Prostate gland (tissue), 2 donors: Measurements from ENCODE around the gene PARPBP. TPM values are rescaled to one million over a fixed set of nuclear protein-coding genes. Genes with fewer than 3 reads are reported as not detected.

Experiments used
- DNase-seq: peaks from one replicate; pipeline ENCODE4 v3.0.0-alpha.2; 2019; ENCODE audit warnings: low spot score
- H3K27ac ChIP-seq, 2 donors: fragments of 200-600 bp; sonication (generic); 2 replicates each; pipeline ENCODE4 v1.5.1; 2017 to 2019
- H3K27me3 ChIP-seq: fragments of 200-600 bp; sonication (generic); replicated peaks from 2 replicates; pipeline ENCODE4 v1.5.1; 2019; ENCODE audit not compliant: insufficient read depth
- H3K36me3 ChIP-seq, 2 donors: fragments of 200-600 bp; sonication (generic); 1 replicate in 1 of 2; 2 replicates in 1 of 2; pipeline versions ENCODE4 v1.5.1 to v1.8.1; 2017 to 2019
- H3K4me1 ChIP-seq: fragments of 200-600 bp; sonication (generic); replicated peaks from 2 replicates; pipeline ENCODE4 v1.5.1; 2019
- H3K4me3 ChIP-seq, 2 donors: fragments of 200-600 bp; sonication (generic); 2 replicates each; pipeline ENCODE4 v1.5.1; 2017 to 2019
- H3K9me3 ChIP-seq: fragments of 200-600 bp; sonication (generic); 2 replicates; pipeline ENCODE4 v1.5.1; 2017
- POLR2A ChIP-seq: fragments of 450-650 bp; IDR thresholded peaks from one replicate; pipeline ENCODE4 v1.6.1; 2016; ENCODE audit warnings: antibody characterized with exemption, mild to moderate bottlenecking
- POLR2AphosphoS5 ChIP-seq: sonication (generic); formaldehyde crosslinking; IDR thresholded peaks from one replicate; pipeline ENCODE4 v1.6.1; 2017; ENCODE audit warnings: antibody characterized with exemption
- WGBS: methylation state at CpG from one replicate; pipeline ENCODE4 v1.1.5; 2018; 5-methylcytosine and 5-hydroxymethylcytosine counted together
- intact Hi-C: fragments of 100-400 bp; cut with DNase I; formaldehyde crosslinking; loops from one replicate; pipeline ENCODE4 v1.14.2; 2022
- total RNA-seq, 2 donors: library from RNA; depleted of rRNA; stranded (reverse); fragments of >200 nt; gene quantifications; one replicate each; pipeline ENCODE4 v1.1.0, GENCODE V29; 2016
- TF ChIP-seq, protein P1 (sequence below), 4 experiments: fragments of 200-600 bp in 2 of 4; fragments of 450-650 bp in 2 of 4; sonication (generic) in 2 of 4; IDR thresholded peaks; 1 replicate in 3 of 4; 2 replicates in 1 of 4; pipeline ENCODE4 v1.5.1; 2016 to 2019; ENCODE audit warnings: antibody characterized with exemption in 4 of 4, mild to moderate bottlenecking in 2 of 4, moderate library complexity in 2 of 4

PARPBP gene
- total RNA-seq, 2 donors from 2014 or later, result 2.6 to 3.5 TPM

DNA sequence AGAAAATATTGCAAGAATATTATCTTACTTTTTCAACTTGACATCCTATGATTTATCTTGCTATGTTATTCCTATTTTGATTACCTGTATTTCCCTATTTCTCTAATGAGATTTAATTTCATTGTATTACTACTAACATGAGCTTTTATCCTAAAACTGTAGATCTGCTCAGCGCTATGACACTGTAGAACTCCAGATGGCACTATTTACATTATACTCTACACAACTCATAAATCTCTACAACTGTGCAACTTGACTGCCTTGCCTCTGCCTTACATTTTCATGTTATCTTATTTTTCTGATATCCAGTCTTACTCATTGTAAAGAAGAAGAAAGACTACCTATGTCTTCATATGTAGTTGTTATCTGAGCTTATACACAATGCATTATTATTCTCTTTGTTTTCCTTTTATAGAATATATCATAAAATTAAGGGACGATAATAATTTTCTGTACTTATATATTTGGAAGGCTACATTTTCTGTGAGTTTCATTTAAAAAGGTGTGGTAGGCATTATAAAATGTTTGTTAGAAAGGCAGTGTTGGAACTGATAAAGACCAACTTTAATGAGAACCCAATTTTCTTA is 24.2 kb upstream of the PARPBP start:
- 54% methylated on average over 2 of the region's 2 CpGs for WGBS
- no peaks in the 10 kb centered on the region for H3K9me3 ChIP-seq
- no peak for DNase-seq
- H3K27me3 ChIP-seq, result no peaks in the 10 kb centered on the region
- no peak overlapping the region for H3K4me3 ChIP-seq
- no peaks in the 10 kb centered on the region for H3K36me3 ChIP-seq
- H3K27ac ChIP-seq, result no peak overlapping the region
- TF ChIP-seq POLR2A, result no peak
- TF ChIP-seq, protein P1, sequence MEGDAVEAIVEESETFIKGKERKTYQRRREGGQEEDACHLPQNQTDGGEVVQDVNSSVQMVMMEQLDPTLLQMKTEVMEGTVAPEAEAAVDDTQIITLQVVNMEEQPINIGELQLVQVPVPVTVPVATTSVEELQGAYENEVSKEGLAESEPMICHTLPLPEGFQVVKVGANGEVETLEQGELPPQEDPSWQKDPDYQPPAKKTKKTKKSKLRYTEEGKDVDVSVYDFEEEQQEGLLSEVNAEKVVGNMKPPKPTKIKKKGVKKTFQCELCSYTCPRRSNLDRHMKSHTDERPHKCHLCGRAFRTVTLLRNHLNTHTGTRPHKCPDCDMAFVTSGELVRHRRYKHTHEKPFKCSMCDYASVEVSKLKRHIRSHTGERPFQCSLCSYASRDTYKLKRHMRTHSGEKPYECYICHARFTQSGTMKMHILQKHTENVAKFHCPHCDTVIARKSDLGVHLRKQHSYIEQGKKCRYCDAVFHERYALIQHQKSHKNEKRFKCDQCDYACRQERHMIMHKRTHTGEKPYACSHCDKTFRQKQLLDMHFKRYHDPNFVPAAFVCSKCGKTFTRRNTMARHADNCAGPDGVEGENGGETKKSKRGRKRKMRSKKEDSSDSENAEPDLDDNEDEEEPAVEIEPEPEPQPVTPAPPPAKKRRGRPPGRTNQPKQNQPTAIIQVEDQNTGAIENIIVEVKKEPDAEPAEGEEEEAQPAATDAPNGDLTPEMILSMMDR (IDR thresholded peaks at IDR 0.05), result peak in 2 of 4 experiments; percentile 39 to 40
- intact Hi-C loops, result no loop called here
- H3K4me1 ChIP-seq, result peaks cover 3% of the 10 kb centered on the region

DNA sequence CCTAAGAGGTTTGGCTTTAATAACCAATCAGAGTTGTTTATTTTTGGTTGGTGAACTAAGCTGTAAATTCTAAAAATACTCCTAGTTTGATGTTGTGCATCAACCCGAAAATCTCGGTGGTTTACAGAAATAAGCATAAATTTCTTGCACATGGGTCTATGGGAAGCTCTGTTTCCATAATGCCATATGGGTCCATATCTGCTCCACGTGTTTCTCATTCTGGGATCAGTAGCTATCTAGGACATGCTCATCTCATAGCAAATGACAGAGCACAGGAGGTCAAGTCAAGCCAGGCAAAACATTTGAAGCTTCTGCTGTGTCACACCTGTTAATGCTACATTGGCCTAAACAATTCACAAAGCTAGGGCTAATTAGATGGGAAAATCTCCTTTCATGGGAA is 23.1 kb upstream of the PARPBP start:
- Histone ChIP-seq H3K27me3 (no peaks in the 10 kb centered on the region), H3K4me3 (no peak overlapping the region)
- intact Hi-C loops, result no loop called here

DNA sequence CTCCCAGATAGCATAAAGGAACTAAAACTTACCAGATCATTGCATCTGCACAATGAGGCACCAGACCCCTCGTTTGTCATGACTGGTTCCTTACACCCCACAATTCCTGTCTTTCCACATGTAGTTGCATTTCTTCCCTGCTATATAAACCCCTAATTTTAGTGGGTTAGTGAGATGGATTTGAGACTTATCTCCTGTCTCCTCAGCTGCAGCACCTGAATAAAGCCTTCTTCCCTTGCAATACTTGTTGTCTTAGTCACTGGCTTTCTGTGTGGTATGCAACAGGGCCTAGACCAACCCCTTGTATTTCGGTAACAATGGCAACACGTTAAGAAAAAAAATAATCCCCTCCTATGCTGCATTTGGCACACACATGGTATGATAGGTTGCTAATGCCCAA is 13.1 kb upstream of the PARPBP start:
- H3K27ac ChIP-seq, result no peak overlapping the region

More for the DNA sequence above, 23.1 kb upstream of the PARPBP start:
- DNase-seq, result no peak
- H3K36me3 ChIP-seq, result no peaks in the 10 kb centered on the region
- TF ChIP-seq POLR2A, result no peak
- TF ChIP-seq, protein P1 (IDR thresholded peaks at IDR 0.05), result no peak
- TF ChIP-seq POLR2AphosphoS5, result no peak
- 84% methylated on average over 3 of the region's 3 CpGs for WGBS
- no peaks in the 10 kb centered on the region for H3K9me3 ChIP-seq
- no peak overlapping the region for H3K27ac ChIP-seq
- H3K4me1 ChIP-seq, result peaks cover 3% of the 10 kb centered on the region

DNA sequence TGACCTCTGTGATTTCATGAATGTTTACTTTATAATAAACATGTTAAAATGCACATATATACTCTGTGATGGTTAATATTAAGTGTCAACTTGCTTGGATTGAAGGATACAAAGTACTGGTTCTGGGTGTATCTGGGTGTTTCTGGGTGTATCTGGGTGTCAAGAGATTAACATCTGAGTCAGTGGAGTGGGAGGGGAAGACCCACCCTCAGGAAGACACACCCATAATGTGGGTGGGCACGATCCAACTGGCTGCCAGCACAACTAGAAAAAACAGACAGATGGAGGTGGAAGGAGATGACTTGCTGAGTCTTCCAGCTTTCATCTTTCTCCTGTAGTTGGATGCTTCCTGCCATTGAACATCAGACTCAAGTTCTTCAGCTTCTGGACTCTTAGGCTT is 12.0 kb upstream of the PARPBP start:
- Histone ChIP-seq H3K27ac (peak overlapping the region in 1 of 2 donors; percentile 20), H3K4me1 (no peaks in the 10 kb centered on the region), H3K27me3 (no peaks in the 10 kb centered on the region), H3K4me3 (no peak overlapping the region), H3K9me3 (no peaks in the 10 kb centered on the region), H3K36me3 (no peaks in the 10 kb centered on the region)
- no peak for TF ChIP-seq POLR2A
- TF ChIP-seq, protein P1 (IDR thresholded peaks at IDR 0.05), result no peak
- no peak for TF ChIP-seq POLR2AphosphoS5
- intact Hi-C loops, result no loop called here
- 70% methylated on average over 1 of the region's 1 CpG for WGBS
- DNase-seq, result no peak

More for the DNA sequence above, 13.1 kb upstream of the PARPBP start:
- Histone ChIP-seq H3K4me1 (no peaks in the 10 kb centered on the region), H3K36me3 (no peaks in the 10 kb centered on the region), H3K9me3 (no peaks in the 10 kb centered on the region), H3K4me3 (no peak overlapping the region), H3K27me3 (no peaks in the 10 kb centered on the region)
- no peak for TF ChIP-seq POLR2A
- TF ChIP-seq, protein P1 (IDR thresholded peaks at IDR 0.05), result no peak
- TF ChIP-seq POLR2AphosphoS5, result no peak
- no peak for DNase-seq
- WGBS, result 99% methylated on average over 3 of the region's 3 CpGs
- intact Hi-C loops, result no loop called here

DNA sequence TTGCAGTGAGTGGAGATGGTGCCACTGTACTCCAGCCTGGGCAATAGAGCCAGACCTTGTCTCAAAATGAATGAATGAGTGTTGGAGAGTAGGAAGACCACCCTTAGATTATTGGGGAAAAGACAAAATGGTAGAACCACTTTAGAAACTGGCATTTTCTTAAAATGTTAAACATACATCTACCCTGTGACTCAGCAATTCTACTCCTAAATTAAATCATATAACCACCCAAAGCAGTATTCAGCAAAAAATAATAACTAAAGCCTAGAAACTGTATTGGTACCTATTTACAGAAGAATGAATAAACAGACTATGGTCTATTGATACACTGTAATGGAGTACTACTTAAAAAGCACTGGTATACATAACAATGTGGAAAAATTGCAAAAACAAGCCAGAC is 9.2 kb upstream of the PARPBP start:
- Histone ChIP-seq H3K9me3 (no peaks in the 10 kb centered on the region), H3K27ac (no peak overlapping the region), H3K36me3 (no peaks in the 10 kb centered on the region), H3K4me3 (no peak overlapping the region), H3K4me1 (no peaks in the 10 kb centered on the region), H3K27me3 (no peaks in the 10 kb centered on the region)
- DNase-seq, result no peak
- intact Hi-C loops, result no loop called here
- TF ChIP-seq POLR2AphosphoS5, result no peak
- TF ChIP-seq, protein P1 (IDR thresholded peaks at IDR 0.05), result no peak
- TF ChIP-seq POLR2A, result no peak
